ENCODE results near the gene MMP25.
A peak's percentile ranks its signal among the peaks of the same experiment; 100 is the strongest.
"Not testable (repeated sequence)": the region's sequence is repeated elsewhere in the genome, so short reads cannot be mapped to it uniquely, and the experiment has no call there.

The MMP25 gene

DNA sequence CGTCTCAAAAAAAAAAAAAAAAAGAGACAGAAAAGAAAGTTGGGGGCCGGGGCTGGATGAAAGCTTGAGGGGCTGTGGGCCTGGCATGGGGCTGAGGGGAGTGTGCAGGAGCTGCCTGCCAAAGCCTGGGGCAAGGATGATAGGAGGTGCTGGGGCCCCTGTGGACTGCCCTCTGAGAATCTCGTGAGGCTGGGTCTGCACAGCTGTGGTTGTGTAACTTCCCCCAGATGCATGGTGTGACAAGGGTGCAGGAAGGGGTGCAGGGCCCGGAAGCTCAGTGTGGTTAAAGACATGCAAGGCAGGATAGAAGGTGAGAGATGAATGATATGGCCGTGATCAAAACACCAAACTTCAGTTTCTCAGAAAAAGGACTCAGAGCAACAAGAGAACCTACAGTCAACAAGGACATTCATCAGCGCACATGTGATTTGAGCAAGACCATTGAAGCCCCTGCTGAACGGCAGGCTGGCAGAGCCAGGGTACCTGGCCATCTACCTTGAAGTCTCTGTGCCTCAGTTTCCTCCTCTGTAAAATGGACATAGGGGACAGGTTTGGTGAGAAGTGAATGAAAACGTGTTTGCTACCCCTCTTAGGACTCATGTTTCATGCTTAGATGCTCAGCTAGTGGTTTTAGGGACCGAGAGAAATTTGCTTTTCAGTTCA, 28.6 kb downstream of the MMP25 start:
- DNase-seq = no peak

DNA sequence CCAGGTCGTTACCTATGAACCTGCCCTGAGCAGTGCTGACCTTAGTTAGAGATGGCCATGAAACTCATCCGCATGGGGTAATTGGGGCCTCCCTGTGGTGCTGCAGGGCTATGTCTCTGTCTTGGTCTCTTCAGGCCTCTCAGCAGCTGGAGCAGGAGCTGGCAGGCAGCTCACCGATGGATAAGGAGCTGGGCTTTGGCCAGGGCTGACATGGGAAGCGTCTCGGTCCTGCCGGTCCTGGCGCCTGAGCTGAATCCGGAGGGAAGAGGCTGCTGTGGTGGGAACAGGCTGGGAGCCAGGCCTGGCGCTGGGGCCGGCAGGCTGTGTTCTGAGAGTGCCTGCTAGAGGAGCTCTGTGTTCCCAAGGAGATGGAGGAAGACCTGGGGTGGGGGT, 29.2 kb downstream of the MMP25 start:
- no peak for DNase-seq

DNA sequence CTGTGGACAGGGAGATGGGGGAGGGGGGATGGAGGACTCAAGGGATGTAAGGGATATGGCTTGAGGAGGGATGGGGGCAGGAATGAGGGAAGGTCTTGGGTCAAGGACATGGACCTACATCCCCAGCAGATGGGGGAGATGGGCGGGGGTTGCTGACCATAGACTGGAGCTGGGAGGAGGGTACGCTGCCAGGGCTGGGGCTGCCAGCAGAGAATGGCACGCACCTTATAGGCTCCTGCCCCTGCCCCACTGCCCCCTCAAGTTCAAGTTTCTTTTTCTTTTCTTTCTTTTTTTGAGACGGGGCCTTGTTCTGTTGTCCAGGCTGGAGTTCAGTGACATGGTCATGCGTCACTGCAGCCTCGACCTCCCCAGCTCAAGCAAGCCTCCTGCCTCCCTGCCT, 29.6 kb downstream of the MMP25 start:
- not testable (repeated sequence) for DNase-seq

DNA sequence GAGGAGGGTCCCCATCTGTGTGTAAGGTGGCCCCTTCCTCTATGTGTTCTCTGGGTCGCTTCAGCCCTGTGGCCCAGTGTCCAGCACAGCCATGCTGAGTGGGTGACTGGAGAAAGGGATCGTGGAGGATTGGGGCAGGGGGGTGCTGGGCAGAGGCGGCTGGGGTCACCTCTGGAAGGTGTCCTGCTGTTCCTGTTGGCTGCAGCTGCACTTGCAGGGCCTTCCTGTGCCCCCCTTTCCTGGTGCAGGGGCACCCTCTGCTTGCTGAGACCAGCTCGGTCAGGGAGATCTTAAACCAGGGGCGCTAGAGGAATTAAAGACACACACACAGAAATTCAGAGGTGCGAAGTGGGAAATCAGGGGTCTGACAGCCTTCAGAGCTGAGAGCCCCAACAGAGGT, 30.2 kb downstream of the MMP25 start:
- no peak for DNase-seq

DNA sequence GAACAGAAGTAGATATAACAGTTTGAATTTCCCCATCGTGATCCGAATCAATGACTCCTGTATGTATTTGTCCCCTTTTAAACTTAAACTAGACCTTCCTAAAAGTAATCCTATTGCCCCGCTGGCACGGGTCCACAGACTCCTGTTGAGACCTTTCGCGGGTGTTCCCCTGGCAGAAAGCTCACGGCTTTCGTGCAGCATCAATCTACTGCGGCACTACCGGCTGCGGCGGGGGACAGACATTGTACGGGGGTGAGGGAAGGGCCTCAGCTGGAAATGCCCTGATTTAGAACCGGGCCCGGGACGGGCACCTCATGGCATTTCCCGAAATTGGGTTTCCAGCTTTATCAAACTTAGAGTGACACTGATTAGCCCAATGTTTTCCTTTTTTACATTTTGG, 33.7 kb downstream of the MMP25 start:
- no peak for DNase-seq

DNA sequence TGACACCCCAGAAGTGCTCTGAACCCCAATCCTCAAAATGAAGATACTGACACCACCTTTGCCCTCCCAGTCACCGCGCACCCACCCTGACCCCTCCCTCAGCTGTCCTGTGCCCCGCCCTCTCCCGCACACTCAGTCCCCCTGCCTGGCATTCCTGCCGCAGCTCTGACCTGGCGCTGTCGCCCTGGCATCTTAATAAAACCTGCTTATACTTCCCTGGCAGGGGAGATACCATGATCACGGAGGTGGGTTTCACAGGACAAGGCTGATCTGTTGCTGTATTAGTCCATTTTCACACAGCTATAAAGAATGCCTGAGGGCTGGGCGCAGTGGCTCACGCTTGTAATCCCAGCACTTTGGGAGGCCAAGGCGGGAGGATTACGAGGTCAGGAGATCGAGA, 35.6 kb downstream of the MMP25 start:
- DNase-seq = not testable (repeated sequence)

DNA sequence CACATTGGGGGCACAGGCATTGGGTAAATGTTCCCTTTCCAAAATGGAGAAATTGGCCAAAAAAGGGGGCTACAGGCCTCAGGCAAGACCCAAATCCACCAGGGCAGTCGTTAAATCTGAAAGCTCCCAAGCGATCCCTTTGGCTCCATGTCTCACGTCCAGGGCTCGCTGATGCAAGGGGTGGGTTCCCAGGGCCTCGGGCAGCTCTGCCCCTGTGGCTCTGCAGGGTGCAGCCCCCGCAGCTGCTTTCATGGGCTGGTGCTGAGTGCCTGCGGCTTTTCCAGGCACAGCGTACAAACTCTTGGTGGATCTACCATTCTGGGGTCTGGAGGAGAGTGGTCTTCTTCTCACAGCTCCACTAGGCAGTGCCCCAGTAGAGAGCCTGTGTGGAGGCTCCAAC, 37.0 kb downstream of the MMP25 start:
- DNase-seq = not testable (repeated sequence)

DNA sequence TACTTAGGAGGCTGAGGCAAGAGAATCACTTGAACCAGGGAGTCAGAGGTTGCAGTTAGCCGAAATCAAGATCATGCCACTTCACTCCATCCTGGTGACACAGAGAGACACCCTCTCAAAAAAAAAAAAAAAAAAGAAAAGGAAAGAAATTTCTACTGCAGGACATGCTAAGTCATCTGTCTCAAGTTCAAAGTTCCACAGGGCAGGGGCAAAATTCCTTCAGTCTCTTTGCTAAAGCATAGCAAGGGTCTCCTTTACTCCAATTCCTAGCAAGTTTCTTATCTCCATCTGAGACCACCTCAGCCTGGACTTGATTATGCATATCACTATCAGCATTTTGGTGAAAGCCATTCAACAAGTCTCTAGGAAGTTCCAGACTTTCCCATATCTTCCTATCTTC, 38.1 kb downstream of the MMP25 start:
- no peak for DNase-seq

DNA sequence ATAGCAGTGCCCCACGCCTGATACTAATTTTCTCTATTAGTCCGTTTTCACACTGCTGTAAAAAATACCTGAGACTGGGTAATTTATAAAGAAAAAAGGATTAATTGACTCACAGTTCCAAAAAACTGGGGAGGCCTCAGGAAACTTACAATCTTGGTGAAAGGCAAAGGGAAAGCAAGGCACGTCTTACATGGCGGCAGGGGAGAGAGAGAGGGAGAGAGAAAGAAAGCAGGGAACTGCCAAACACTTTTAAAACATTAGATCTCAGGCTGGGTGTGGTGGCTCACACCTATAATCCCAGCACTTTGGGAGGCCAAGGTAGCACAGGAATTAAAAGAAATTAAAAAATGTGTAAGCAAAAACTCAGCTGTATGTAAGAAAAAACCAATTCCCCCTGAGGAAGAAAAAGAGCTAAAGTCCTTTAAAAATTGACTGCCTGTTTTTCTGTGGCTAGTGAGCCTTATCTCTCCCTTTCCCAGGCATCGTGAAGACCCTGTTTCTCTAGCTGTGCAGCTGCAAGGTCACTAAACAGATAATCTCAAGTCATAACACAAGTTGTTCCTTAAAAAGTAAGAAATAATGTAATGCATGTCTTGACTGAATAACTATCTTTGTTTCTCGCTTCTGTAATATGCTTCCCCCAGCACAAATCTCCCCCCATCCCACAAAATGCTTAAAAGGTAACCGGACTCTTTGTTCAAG, 38.8 kb downstream of the MMP25 start:
- DNase-seq = no peak

DNA sequence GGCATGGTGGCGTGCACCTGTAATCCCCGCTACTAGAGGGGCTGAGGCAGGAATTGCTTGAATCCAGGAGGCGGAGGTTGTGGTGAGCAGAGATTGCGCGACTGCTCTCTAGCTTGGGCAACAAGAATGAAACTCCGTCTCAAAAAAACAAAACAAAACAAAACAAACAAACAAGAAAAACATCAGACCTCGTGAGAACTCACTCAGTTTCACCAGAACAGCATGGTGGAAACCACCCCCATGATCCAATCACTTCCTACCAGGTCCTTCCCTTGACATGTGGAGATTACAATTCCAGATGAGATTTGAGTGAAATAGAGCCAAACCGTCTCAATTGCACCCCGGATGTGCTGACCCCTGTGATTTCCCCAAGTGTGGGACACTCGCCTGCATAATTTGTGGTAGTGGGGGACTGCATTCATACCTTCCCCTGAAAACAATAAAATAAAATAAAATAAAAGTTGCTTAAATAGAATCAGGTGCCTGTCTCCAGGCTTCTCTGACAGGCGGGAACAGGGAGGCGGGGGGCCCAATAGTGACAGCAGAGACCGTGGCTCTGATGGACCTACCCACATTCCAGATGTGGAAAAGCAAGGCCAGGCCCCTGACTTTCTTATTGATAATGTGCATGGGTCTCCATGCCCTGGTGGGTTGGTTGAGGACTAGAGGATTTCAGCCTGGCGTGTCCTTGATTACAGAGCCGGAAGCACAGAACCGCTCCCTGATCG, 39.7 kb downstream of the MMP25 start:
- no peak for DNase-seq

DNA sequence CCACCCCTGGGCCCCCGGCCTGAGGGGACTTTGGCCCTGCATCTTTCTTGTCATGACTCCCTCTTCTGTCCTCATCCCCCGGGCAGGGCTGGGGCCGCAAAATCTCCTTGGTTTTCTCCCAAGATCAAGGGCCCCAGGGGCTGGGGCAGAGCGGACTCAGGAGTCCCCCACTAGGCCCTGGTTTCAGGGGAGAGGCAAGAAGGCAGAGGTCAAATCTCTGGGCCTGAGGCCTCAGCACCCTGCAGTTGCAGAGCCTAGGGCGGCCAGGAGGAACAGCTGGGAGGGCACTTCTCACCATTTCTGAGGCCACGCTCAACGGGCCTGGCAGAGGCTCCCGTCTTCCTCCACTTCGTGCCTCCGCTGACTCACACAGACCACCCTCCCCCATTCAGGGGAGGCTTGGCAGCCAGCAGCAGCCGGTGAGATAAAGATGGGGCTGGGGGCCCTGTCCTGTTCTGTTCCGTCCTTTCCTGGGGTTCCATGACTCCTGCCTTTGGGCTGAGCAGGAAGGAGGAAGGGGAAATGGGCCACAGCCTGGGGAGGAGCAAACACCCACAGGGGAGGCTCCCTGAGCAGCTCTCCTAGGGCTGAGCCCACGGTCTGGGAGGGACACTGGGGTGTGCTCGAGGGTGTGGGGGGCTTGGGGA, 40.4 kb downstream of the MMP25 start:
- DNase-seq = no peak

DNA sequence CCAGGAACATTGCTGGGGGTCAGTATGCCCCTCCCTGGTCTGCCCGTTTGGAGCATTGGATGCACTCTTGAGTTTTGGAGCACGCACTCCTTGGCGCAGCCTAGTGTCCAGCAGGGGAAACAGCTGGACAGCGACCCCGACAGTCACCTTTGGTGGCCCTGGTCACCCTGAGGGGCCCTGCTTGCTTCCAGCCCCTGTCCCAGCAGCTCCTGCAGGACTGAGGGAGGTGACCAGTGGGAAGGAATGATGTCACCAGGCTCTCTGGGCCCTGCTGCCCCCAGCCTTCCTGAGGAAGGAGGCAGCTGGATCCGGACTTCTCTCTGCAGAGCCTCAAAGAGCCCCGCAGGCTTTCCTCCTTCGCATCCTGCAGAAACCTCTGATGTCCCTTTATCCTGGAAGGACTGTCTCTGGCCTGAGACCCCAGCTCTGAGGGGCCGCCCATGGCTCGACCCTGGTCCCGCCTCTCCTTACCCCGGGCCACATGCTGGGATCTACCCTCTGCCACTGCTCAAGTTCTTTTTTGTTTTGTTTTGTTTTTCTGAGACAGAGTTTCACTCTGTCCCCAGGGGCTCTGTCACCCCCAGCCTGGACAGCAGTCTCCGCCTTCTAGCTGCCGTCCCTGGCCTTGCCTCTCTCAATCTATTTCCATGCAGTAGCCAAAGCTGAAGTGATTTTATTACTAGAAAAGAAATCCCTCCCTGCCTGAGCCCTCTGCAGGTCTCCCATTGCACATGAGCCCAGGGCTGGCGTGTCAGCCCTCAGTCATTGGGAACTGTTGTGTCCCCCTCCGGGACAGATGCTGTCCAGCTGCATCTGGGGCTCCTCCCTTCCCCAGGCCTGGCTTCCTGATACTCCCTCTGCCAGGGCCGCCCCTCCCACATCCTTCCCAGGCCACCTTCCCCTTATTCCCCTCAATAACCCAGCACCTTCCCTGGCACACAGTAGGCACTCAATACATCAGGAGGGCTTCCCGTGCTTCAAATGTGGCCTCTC, 41.2 kb downstream of the MMP25 start:
- no peak for DNase-seq

DNA sequence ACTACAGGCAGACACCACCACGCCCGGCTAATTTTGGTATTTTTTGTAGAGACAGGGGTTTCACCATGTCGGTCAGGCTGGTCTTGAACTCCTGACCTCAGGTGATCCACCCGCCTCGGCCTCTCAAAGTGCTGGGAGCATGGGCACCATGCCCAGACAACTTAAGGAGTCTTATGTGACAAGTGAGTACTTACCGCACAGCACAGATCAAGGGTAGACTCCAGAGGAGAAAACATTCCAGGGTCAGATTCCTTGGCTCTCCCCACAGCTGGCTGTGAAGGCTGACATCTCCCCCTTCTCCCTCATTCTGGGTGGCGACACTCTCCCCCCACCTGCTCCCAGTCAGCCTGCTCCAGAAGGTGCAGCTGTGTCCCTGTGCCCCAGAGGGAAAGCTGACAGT, 42.1 kb downstream of the MMP25 start:
- DNase-seq = no peak

DNA sequence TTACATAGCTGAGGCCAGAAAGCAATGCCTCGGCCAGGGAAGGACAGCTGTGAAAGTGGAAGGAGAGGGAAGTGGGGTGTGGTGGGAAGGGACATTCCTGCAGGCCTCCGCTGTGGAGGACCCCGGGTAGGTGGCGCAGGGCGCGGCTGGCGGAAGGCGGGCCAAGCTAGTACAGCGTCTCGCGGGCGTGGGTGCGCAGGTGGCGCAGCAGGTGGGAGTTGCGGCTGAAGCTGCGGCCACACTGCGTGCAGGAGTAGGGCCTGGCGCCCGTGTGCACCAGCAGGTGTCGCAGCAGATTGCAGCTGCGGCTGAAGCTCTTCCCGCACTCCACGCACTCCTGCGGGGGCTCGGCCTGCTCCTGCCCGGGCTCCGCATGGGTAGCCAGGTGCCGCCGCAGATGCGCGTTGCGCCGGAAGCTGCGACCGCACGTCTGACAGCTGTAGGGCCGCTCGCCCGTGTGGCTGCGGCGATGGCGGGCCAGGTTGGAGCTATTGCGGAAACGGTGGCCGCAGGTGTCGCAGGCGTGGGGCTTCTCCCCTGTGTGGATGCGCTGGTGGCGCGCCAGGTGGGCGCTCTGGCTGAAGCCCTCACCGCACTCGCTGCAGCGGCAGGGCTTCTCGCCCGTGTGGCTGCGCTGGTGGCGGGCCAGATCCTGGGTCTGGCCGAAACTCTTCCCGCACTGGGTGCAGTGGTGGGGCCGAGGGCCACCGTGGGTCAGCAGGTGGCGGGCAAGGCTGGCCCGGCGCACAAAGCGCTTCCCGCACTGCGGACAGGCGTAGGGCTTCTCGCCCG, 42.8 kb downstream of the MMP25 start:
- no peak for DNase-seq

DNA sequence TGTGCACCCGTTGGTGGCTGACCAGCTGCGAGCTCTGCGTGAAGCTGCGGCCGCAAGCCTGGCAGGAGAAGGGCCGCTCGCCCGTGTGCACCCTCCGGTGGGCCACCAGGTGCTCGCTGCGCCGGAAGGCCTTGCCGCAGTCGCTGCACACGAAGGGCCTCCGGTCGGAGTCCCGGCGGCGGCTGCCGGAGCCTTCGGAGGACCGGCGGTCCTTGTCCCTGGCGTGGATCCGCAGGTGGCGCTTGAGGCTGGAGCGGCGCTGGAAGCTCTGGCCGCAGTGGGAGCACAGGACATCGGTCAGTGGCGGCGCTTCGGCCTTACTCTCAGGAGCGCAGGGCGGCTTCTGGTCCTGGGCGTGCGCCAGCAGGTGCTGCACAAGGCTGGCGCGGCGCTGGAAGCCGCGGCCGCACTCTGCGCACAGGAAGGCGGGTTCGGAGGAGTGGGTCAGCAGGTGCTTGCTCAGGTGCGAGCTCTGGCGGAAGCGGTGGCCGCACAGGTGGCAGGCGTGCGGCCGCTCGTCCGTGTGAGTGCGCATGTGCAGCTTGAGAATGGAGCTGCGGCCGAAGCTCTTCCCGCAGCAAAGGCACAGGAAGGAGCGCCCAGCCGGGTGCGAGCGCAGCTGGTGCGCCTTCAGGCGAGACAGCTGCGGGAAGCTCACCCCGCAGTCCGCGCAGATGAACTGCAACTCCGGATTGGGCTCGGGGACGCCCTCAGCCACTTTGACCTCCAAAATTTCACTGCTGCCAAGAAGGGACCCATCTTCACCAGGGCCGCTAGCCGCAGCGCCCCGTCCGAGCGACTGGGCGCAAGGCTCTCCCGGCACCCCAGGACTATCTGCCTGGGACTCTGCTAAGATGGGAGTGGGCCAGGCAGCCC, 43.6 kb downstream of the MMP25 start:
- DNase-seq = peak; percentile 88

DNA sequence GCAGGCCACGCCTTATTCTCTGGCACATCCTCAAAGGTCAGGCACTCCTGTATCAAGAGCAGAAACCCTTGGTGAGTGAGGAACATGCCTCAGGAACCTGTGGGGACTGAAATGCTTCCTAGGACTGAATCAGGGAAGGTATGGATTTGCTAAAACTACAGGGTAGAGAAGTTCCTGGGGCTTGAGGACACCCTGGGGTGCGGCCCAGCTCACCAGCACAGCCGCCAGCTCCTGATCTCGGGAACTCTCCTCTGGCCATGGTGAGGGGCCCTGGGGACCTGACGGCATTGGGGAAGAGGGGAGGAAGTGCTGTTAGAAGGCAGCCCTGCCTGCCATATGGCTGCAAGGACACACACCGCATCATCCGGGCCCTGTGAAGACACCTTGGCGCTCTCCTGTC, 45.2 kb downstream of the MMP25 start:
- no peak for DNase-seq

DNA sequence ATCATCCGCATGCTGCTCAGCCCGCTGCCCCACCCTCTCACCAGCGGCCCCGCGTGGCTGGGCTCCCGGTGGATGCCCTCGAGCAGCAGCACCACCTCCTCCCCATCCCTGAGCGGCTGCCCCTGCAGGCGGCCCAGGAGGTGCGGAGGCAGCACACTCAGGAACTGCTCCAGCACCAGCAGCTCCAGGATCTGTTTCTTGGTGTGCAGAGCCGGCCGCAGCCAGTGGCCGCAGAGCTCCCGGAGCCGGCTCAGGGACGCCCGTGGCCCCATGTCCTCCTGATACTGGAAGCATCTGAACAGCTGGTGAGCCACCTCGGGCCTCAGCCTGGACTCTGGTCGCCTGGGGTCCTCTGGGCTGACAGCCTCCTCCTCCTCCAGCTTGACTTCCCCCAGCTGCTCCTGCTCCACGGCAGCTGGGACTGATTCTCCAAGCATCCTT, 46.2 kb downstream of the MMP25 start:
- no peak for DNase-seq

DNA sequence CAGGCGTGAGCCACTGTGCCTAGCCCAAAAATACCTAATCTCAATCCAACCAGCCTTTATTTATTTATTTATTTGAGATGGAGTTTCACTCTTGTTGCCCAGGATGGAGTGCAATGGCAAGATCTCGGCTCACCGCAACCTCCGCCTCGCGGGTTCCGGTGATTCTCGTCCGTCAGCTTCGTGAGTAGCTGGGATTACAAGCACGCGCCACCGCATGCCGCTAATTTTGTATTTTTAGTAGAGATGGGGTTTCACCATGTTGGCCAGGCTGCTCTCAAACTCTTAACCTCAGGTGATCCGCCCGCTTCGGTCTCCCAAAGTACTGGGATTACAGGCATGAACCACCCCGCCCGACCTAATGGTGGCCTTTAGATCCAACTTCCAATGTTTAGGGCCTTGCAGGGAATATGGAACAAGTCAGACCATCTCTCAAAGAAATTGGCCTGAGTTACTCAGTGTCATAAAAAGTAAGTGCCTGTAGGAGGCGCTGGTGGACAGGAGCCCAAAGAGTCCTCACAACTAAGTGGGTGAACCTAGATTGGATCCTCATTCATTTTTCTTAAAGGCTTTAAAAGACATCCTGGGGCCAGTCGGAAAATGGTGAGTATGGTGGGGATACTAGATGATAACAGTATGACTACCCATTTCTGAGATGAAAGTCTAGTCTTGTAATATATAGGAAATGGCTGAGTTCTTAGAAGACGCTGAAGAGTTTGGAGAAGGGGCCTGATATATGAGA, 48.1 kb downstream of the MMP25 start:
- DNase-seq = peak; percentile 72

DNA sequence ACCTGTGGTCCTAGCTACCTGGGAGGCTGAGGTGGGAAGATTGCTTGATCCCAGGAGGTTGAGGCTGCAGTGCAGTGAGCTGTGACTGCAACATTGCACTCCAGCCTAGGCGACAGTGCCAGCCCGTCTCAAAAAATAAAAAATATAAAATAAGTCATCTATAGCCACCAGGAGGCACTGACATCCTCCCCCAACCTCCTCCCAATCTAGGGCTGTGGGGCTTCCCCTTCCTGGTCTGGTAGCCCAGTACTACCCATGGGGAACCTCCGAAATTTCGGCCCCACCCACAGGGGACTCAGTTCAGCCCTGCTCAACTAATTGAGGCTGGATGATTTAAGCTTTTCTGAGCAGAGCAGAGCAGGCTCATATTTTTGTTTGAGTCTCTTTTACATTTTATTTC, 49.5 kb downstream of the MMP25 start:
- peak; percentile 39 for DNase-seq

DNA sequence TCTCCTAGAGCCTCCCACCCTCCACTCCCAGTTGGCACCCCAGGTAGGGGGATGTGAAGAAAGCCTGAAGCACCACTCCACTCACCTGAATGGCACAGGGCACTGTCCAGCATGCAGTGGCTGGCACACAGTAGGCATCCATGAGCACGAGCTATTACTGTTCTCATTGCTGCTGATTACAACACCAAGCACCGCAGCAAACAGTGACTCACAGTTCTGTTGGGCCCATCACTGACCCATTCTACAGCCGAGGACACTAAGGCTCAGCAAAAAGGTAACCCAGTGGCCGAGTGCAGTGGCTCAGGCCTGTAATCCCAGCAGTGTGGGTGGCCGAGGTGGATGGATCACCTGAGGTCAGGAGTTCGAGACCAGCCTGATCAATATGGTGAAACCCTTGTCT, 50.0 kb downstream of the MMP25 start:
- no peak for DNase-seq

Data from NCI-H69 (cell line).